Measurements from ENCODE around the gene IL36A.

- TF ChIP-seq ZNF280A (IDR thresholded peaks at IDR 0.05; ENCODE audit: low read depth, partially characterized antibody) (no peak), THRA (IDR thresholded peaks at IDR 0.05) (no peak)
Measured at GRCh38 chr2:113021312-113021711, 16.1 kb downstream of the IL36A start.
